Stimulated activated CD4-positive, alpha-beta T cell treated with anti-CD3 and anti-CD28 coated beads, Interleukin-1b, Interleukin-23, amount 100 ng/mL, for 48 hours (primary cell): Measurements from ENCODE around the gene SCT.
"Not testable (repeated sequence)": the region's sequence is repeated elsewhere in the genome, so short reads cannot be mapped to it uniquely, and the experiment has no call there.

Experiments used
- DNase-seq: peaks from one replicate; pipeline ENCODE4 v3.0.0-alpha.2; 2020

SCT gene, protein sequence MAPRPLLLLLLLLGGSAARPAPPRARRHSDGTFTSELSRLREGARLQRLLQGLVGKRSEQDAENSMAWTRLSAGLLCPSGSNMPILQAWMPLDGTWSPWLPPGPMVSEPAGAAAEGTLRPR

DNA sequence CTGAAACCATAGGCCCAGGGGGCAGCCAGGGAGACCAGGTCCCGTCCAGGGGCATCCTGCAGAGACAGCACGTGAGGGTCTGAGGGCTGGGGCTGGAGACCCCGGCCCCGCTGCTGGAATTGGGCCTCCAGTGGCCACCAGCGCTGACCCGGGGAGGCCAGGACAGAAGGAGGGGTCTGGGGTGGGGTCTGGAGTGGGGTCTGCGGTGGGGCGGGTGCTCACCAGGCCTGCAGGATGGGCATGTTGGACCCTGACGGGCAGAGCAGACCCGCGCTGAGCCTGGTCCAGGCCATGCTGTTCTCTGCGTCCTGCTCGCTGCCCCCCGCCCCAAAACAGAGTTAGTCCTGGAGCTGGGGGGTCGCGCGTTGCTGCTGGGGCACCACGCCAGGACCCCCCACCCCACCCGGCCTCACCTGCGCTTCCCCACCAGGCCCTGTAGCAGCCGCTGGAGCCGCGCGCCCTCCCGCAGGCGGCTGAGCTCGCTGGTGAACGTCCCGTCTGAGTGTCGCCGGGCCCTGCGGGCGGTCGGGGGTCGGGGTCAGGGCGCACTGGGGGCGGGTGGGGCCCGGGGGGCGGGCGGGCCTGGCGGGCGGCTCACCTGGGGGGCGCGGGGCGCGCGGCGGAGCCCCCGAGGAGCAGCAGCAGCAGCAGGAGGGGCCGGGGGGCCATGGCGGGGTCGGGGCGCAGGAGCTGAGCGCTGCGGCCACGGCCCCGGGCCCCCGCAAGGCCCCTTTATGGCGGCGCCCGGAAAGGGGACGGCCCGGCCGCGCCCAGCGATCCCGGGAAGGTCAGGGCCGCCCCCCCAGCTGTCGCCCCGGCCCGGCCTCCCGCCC, at the start of gene SCT:
TSS of gene SCT (minus strand) at position 707 of the 833 bp plus-strand sequence. CDS start at position 669, 38 bp downstream.
- no peak for DNase-seq

DNA sequence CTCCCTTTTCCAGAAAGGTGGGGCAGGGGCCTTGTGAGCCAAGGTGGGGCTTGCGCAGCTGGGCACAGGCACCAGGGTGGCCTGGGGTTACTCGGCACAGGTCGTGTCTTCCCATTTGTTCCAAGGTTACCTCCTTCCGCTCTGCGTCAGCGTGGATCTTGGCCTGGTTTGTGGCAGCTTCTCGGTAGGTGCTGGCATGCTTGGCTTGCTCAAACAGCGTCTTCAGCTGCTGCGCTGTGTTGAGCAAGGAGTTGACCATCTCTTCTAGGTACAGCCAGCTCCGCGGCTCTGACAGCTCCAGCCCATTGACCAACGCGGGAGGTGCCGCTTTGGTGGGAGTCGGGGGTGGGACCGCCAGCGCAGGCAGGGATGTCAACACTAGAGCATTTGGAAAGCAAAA, 47.4 kb upstream of the SCT start:
- no peak for DNase-seq

DNA sequence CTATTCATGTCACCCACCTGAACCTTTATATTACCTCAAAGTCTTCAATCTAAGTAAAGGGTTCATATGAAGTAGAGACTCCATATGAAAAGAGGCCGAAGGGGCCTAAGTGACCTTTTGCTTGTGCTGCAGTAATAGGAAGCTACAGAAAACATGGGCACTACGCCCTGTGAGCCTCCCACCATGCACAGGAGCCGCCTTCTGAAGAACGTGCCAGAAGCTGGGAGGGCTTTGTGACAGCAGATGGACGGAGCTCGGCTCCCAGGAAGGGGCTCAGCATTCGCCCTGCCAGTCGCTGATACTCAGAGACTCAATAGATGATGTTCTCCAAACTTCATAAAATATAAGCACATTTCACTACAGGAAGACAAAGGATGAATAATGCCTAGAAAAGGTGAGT, 46.9 kb upstream of the SCT start:
- DNase-seq = no peak

DNA sequence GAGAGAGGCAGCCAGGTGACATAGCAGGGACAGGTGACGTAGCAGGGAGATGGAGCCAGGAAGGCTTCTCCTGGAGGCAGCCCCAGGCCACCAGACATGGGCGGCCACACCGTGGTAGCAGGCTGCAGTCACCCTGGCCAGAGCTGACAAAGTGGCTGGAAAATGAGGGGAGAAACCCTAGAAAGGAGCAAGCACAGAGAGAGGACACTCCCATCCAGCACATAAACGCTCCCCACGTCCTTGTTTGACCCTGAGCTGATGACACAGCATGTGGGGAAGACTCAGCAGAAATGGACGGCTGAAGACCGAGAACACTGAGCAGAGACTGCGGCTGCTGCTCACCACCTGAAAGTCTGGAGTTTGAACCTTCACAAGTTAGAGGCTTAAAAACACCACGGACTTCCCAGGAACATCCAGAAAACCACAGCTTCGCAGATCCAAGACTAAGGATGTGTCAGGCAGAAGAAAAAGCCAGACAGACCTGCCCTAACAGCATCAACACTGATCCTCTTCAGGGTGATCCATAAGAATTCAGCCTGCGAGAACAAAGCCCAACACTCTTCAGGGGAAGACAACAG, 38.8 kb upstream of the SCT start:
- no peak for DNase-seq

DNA sequence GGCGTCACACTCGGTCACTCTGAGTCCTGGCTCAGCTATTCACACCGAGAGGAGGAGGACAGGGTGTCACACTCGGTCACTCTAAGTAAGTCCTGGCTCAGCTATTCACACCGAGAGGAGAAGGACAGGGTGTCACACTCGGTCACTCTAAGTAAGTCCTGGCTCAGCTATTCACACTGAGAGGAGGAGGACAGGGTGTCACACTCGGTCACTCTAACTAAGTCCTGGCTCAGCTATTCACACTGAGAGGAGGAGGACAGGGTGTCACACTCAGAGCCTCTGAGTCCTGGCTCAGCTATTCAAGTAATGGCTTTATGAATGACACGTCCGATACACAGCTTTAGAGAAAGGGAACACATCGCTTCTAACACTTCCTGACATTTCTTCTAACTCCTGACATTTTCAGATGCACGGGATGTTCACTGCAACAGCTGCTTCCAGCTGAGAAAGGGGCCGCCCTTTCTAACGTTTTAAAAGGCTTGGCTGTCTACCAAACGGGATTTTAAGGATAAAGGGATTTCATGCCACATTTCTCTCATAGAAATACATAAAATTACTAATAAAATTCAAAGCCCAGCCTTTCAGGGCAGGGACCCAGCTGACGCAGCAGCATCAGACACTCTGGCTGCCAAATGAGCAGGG, 38.2 kb upstream of the SCT start:
- no peak for DNase-seq

DNA sequence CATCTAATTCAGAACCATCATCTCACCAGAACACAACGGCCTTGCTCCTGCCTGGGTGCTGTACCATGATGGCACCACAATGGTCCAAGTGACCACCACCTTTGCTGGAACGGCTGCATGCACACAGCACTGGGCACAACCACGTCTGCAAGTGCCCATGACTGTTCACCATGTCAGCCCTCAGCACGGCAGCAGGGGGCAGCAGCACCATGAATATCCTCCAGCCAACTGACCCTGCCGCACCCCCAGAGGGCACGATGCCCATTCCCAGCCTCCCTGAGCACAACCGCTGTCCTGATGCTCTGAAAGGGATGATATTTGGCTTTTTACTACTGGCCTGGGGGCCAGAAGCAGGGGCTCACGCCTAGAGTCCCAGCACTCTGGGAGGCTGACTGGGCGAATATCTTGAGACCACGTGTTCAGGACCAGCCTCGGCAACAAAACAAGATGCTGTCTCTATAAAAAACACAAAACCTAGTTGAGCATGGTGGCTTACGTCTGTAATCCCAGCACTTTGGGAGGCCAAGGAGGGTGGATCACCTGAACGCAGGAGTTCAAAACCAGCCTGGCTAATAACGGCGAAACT, 35.8 kb upstream of the SCT start:
- DNase-seq = no peak

DNA sequence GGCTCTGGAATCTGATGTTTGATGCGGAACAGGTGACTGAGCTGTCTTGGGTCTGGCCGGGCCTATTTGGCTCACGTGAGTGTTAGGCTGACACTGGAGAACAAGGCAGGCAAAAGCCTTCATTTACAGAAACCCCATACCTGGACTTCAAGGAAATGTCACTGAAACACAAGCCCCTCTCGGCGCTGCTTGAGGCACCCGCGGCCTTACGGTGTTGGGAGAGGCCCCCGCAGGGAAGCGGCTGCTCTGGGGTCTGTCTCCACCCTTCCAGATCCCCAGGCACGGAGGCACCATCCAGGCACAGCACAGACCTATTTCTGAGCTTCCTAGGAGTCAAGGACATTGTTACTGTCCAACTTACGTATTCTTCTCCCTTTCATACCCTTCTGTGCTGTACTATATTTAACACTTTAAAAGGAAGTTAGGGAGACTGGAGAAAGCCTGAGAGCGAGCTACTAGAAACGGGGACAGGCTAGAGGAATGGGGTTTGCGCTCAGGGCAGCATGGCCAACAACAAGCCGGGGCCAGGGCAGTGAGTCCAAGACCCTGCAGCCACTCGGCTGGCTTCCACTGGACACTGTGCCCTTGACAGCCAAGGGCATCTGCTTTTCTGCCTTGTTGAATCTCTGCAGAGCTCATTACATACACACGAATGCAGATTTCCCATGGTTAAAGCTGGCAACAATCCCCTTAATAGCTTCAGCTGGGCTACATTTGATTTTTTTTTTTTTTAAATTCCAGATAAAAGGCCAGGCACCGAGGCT, 33.9 kb upstream of the SCT start:
- DNase-seq = no peak

DNA sequence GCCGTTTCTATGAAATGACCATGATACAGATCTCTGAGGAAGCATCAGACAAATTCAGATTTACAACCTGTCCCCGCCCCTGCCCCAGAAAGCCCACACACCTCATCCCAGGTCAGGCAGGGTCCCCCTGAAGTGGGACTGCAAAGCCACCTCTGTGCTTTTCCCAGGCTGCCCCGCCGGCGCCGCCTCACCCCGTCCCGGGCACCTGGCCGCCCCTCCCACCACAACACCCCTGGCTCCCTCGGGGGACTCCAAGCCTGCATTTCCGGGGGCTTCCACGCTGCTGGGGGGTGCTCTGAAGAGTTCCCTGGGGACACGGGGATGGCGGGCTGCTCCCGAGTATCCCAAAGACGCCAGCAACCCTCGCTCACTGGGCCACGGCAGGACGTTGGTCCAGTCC, 33.3 kb upstream of the SCT start:
- no peak for DNase-seq

DNA sequence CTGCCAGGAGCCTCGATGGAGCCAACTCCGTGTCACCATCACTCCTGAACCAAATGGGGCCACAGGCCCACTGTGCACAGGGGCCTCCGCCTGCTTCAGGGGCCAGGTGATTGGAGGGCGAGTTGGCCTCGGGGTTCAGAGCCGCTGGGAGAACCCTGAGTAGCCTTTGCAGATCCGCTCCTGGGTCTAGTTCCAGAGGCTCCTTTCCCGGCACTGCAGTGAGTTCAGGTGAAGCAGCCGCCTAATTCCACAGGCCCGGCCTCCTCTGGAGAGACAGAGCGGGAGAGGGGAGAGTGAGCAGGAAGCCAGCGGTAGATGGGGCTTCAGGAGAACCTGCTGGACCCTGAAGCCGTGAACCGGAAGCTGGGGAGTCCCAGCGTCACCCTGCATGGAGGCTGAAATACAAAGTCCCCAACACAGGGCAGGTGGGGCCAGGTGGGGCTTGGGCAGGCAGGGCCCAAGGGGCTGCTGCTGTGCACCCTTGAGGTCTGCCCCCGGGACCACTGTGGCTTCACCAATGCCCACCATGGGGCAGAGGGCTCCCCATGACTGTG, 32.6 kb upstream of the SCT start:
- DNase-seq = no peak

DNA sequence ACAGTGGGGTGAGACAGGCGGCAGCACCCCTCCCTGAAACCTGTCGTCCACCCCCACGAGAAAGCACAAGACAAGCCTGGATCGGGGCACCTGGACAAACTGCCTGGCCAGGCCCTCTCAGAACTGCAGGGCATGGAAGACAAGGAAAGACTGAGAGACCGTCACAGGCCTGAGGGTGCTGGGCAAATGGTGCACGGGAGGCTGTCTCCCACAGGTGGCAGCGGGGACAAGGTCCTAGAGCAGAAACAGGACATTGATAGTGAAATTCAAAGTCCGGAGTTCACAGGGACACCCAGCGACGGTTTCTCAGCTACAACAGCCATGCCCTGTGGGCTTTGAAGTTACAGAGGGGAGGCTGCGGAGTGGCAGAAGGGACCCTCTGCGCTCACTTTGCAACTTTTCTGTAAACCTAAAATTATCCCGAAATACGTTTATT, 30.7 kb upstream of the SCT start:
- no peak for DNase-seq

DNA sequence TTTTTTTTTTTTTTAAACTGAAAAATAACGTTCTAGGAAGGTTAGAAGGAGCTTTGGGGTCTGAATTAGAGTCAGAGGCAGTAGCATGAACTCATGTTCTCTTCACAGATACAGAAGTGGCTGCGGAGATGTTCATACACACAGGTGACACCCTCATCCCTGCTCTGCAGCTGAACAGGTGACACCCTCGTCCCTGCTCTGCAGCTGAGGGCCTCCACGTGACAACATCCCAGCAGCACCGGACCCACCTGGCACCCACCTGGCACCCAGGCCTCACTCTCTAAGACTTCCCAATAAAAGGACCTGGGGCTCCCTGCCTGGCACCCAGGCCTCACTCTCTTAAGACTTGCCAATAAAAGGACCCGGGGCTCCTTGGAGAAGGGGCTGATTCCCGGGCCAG, 29.9 kb upstream of the SCT start:
- no peak for DNase-seq

DNA sequence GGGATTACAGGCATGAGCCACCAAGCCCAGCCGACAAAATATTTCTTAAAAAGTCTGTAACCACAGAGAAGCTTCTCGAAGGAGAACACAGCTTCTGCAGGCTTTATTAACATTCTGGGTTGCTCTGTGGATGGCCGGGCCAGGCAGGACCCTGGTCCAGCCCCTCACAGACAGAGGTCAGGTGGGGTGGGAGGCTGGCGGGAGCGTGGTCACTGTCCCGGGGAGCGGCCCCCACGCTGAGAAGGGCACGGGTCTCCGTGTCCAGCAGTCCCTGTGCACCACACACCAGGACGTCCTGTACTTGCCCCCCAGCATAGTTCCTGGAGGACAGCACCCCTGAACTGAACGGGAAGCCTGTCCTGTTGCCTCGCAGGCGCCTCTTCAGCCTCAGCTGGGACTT, 29.4 kb upstream of the SCT start:
- no peak for DNase-seq

DNA sequence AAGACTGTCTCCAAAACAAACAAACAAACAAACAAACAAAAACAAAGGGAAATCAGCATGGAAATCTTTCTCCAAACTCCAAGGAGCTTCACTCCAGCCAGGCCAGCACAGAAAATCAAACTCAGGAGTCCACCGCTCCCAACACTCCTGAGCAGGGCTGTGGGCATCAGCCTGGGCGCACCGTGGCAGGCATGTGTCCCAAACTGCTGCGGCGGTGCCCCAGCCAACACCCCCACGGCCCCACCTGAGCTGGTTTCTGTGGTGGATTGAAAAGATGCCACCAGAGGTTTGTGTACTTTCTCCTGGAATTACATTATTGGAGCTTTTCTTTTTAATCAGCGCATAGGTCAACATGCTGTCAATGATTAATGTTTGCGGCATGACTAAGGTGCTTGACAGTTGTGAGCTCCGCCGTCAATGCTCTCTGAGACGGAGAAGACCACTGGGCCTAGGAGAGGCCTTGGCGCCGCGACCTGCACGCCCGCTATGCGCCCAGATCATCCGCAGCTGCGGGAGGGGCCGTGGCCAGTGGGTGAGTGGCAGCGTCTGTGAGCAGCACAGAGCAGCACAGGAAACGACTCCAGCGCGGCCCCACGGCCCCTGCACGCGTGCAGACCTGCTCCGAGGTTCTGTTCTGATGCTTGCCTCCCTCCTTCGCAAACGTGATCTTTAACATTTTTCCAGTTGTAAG, 28.2 kb upstream of the SCT start:
- no peak for DNase-seq

DNA sequence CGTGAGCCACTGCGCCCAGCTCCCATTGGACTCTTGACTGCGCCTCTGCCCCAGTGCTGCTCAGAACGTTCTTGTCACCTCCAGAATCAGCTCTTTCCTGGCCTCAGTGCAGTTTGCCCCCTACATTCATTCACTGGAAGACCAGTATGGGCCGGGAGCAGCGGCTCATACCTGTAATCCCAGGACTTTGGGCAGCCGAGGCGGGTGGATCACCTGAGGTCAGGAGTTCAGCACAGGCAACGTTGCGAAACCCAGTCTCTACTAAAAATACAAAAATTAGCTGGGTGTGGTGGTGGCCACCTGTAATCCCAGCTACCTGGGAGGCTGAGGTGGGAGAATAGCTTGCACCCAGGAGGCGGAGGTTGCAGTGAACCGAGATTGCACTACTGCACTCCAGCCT, 27.5 kb upstream of the SCT start:
- DNase-seq = not testable (repeated sequence)

DNA sequence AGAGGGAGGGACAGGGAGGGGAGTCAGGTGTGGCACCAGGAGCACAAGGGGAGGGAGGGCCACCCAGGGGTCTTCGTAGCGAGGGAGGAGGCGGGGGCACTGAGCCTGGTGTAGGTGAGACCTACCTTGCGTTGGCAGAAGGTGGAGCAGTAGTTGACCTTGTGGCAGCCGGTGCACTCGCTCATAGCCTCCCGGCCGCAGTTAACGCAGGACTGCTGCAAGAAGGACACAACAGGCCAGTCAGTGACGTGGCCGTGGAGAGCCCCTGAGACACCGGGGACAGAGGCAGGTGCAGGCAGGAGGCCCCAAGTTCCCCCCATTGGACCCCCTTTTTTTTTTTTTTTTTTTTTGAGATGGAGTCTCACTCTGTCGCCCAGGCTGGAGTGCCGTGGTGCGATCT, 26.9 kb upstream of the SCT start:
- DNase-seq = no peak

DNA sequence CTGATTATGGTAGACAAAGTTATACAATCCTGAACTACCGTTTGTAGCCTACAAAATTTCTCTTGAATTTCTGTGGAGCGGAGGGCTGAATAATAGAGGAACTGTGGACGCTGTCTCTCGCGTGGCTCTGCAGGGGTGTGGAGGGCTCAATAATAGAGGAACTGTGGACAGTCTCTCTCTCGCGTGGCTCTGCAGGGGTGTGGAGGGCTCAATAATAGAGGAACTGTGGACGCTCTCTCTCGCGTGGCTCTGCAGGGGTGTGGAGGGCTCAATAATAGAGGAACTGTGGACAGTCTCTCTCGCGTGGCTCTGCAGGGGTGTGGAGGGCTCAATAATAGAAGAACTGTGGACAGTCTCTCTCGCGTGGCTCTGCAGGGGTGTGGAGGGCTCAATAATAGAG, 26.2 kb upstream of the SCT start:
- not testable (repeated sequence) for DNase-seq

DNA sequence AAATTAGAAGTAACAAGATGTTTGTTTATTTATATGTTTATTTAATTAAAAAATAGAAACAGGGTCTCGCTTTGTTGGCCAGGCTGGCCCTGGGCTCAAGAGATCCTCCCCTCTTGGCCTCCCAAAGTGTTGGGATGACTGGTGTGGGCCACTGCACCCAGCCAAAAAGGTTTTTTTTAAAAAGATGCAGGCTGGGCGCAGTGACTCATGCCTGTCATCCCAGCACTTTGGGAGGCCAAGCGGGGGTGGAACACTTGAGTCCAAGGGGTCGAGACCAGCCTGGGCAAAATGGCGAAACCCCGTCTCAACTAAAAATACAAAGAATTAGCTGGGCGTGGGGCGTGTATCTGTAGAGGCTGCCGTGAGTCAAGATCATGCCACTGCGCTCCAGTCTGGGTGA, 23.5 kb upstream of the SCT start:
- no peak for DNase-seq

DNA sequence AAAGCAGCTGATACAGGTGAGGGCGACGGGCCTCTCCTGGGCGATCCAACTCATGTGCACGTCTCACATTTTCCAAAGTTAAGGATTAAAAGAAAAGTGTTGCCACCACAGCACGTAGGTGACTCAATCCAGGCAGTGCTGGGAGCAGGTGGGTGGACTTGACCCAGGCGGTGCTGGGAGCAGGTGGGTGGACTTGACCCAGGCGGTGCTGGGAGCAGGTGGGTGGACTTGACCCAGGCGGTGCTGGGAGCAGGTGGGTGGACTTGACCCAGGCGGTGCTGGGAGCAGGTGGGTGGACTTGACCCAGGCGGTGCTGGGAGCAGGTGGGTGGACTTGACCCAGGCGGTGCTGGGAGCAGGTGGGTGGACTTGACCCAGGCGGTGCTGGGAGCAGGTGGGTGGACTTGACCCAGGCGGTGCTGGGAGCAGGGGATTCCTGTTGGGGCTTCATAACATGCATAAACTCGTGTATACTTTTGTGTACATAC, 20.7 kb upstream of the SCT start:
- DNase-seq = not testable (repeated sequence)

DNA sequence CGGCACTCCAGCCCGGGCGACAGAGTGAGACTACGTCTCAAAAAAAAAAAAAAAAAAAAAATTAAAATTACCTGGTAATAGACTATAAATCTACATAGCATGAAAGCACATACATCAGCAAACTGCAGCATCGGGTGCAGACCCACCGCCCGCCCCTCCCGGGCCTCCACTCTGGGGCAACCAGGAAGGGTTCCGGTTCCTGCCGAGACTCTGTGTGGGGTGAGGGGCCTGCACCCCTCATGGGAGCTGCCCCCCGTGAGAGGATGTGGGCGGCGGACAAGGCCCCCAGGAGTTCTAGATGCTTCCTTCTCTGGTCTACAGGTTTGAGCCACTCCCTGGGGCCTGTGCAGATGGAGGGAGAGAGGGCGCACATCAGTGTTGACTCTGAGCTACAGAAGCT, 19.2 kb upstream of the SCT start:
- no peak for DNase-seq

DNA sequence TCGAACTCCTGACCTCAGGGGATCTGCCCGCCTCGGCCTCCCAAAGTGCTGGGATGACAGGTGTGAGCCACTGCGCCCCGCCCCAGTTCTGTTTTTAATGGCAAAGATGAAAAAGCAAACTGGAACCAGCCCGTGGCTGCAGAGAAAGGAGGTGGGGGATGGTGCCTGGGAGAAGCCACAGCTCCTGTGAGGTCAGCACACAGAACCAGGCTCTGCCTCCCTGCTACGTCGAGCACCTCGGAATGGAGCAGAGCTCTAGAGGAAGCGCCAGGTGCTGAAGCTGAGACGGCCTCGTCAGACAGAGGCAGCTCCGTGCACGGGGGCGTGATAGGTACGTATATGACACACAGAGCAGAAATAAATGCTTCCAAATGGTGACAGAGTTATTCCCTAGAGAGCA, 18.6 kb upstream of the SCT start:
- DNase-seq = no peak

DNA sequence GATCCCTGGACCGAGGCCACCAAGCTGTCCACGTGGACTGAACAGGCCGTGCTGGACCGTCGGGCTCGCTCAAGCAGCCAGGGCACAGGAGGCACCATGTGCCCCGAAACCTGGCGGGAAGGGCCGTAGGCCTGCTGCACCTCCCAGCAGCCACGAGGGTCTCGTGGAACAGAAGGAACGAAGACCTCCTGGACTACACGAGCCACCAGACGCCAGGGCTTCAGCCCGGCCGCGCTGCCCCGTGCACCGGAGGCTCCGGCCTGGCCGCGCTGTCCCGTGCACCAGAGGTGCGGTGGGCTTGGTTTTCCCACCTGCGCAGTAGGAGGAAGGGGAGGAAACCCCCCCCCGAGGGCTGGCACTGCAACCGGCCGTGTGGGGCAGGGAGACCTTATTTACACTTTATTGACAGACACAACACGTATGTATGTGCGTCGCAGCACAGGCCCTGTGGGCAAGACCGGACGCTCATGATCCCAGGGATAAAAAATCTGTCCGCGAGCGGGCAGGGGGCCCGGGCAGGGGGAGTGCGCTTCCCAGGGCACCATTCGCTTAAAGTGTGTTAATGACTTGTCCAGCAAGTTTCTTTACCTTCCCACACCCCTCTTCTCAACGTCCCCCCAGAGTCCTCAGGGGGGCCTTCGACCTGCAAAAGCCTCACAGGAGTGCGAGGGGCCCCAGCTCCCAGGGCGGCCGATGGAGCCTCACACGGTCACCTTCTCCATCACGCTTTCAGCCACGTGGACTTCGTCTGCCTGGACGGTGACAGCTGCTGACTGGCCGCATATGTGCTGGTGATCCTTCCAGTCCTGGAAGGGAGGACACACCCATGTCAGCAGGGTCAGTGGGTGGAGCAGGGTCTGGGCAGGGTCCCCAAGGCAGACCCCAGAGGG, 17.1 kb upstream of the SCT start:
- no peak for DNase-seq
